K562 (cell line): ENCODE data around the gene PDK1. TPM values are rescaled to one million over a fixed set of nuclear protein-coding genes. Genes with fewer than 3 reads are reported as not detected.
A peak's percentile ranks its signal among the peaks of the same experiment; 100 is the strongest.

Experiments used
- ATAC-seq: fragments of 200-7000 bp; cut with Tn5 transposase; 3 replicates; pipeline ENCODE4 v1.9.1; 2020; ENCODE audit warnings: moderate library complexity
- BruUV-seq: library from RNA; stranded (reverse); fragments of 400-500 nt; replicated peaks from 2 replicates; lab custom pipeline; 2021; lab: Mats Ljungman, UMichigan
- CTCF ChIA-PET: fragments of 300-600 bp; formaldehyde crosslinking; extraction: SDS; loops from one replicate; lab custom pipeline; 2021; ENCODE audit warnings: low intra/inter-chr PET ratio; lab: Yijun Ruan, JAX
- POLR2A ChIA-PET: fragments of 300-600, 350-650 bp; sonication (Branson Sonifier 250); formaldehyde crosslinking; extraction: SDS; loops from one replicate; lab custom pipeline; 2021; ENCODE audit warnings: antibody characterized with exemption, inconsistent platforms; lab: Yijun Ruan, JAX
- DNase-seq, 4 experiments: peaks; one replicate each; pipeline versions ENCODE4 v3.0.0 to v3.0.0-alpha.2; 2011 to 2018; ENCODE audit warnings: low spot score in 3 of 4, mixed read lengths in 3 of 4; ENCODE audit errors: extremely low read depth in 1 of 4
- FAIRE-seq: peaks from 2 replicates; lab custom pipeline; 2011; peaks lifted over from hg19 to GRCh38; lab: Jason Lieb, UNC
- H2AFZ ChIP-seq: 2 replicates; pipeline ENCODE4 v1.6.0; 2011; ENCODE audit warnings: low read depth, low read length, control low read depth, inconsistent platforms
- H3K27ac ChIP-seq: fragments of 200-600 bp; 3 replicates; pipeline ENCODE4 v1.8.0; 2011; ENCODE audit warnings: low read depth, mild to moderate bottlenecking, control low read depth, inconsistent platforms, low read length, moderate library complexity, mixed read lengths; ENCODE audit errors: extremely low read depth
- H3K27me3 ChIP-seq, 2 experiments: fragments of 300-600 bp in 1 of 2; 2 replicates in 1 of 2; 3 replicates in 1 of 2; pipeline versions ENCODE4 v1.6.0 to v1.8.0; 2011; ENCODE audit warnings: inconsistent platforms in 2 of 2, low read length in 2 of 2, mild to moderate bottlenecking in 1 of 2, mixed read lengths in 1 of 2, moderate library complexity in 1 of 2; ENCODE audit not compliant: control insufficient read depth in 2 of 2, insufficient read depth in 2 of 2
- H3K36me3 ChIP-seq: fragments of 300-600 bp; 3 replicates; pipeline ENCODE4 v1.8.0; 2011; ENCODE audit warnings: mild to moderate bottlenecking, low read length, inconsistent platforms; ENCODE audit not compliant: control insufficient read depth, insufficient read depth
- H3K4me1 ChIP-seq, 2 experiments: fragments of 200-600 bp in 1 of 2; replicated peaks in 1 of 2; 2 replicates in 1 of 2; 3 replicates in 1 of 2; pipeline versions ENCODE4 v1.5.1 to v1.8.0; 2011; ENCODE audit warnings: inconsistent platforms in 2 of 2, low read length in 2 of 2, mild to moderate bottlenecking in 1 of 2, mixed read lengths in 1 of 2, moderate library complexity in 1 of 2; ENCODE audit not compliant: control insufficient read depth in 2 of 2, insufficient read depth in 2 of 2
- H3K4me2 ChIP-seq: 2 replicates; pipeline ENCODE4 v1.6.1; 2011; ENCODE audit warnings: low read length, control low read depth, inconsistent platforms, mixed read lengths; ENCODE audit not compliant: insufficient read depth
- H3K4me3 ChIP-seq: fragments of 200-600 bp; sonication (generic), shearing (Covaris generic); 2 replicates; pipeline ENCODE4 v1.5.1; 2016; ENCODE audit warnings: control low read depth, inconsistent platforms
- H3K79me2 ChIP-seq: fragments of 200-600 bp; 3 replicates; pipeline ENCODE4 v1.8.0; 2011; ENCODE audit warnings: low read length, inconsistent platforms; ENCODE audit not compliant: control insufficient read depth, insufficient read depth
- H3K9ac ChIP-seq, 2 experiments: 2 replicates each; pipeline versions ENCODE4 v1.6.0 to v1.6.1; 2011; ENCODE audit warnings: low read depth in 2 of 2, low read length in 2 of 2, control low read depth in 1 of 2, inconsistent platforms in 1 of 2, mild to moderate bottlenecking in 1 of 2, mixed read lengths in 1 of 2; ENCODE audit not compliant: insufficient read depth in 1 of 2
- H3K9me1 ChIP-seq: one replicate; pipeline ENCODE4 v1.6.0; 2011; ENCODE audit warnings: inconsistent platforms, mild to moderate bottlenecking, low read length, moderate library complexity; ENCODE audit not compliant: control insufficient read depth, insufficient read depth
- H3K9me3 ChIP-seq: replicated peaks from 2 replicates; pipeline ENCODE4 v1.5.1; 2011; ENCODE audit warnings: low read depth, low read length, inconsistent platforms; ENCODE audit not compliant: control insufficient read depth, insufficient read depth
- H4K20me1 ChIP-seq: replicated peaks from 2 replicates; pipeline ENCODE4 v1.6.1; 2011; ENCODE audit warnings: low read length, inconsistent platforms, mixed read lengths; ENCODE audit not compliant: control insufficient read depth, insufficient read depth
- CREBBP ChIP-seq: IDR thresholded peaks from one replicate; pipeline ENCODE4 v1.6.1; 2012; ENCODE audit warnings: low read depth, mild to moderate bottlenecking, control low read depth, inconsistent platforms, low read length
- ELF2 ChIP-seq: fragments of 250-450 bp; sonication (Bioruptor Pico); IDR thresholded peaks from 2 replicates; pipeline ENCODE4 v1.5.0; 2021; ENCODE audit warnings: mild to moderate bottlenecking
- IRF9 ChIP-seq: fragments of 450-650 bp; IDR thresholded peaks from 2 replicates; pipeline ENCODE4 v1.6.1; 2016; ENCODE audit warnings: missing biosample characterization, missing genetic modification characterization
- MEIS2 ChIP-seq: fragments of 450-650 bp; IDR thresholded peaks from 2 replicates; pipeline ENCODE4 v1.6.1; 2014; ENCODE audit warnings: mild to moderate bottlenecking; ENCODE audit not compliant: partially characterized antibody
- MXI1 ChIP-seq: IDR thresholded peaks from 2 replicates; pipeline ENCODE4 v1.6.1; 2011; ENCODE audit warnings: low read depth, mild to moderate bottlenecking, improper control_type of control experiment, low read length
- POLR2G ChIP-seq: fragments of 200-400 bp; formaldehyde crosslinking; IDR thresholded peaks from 2 replicates; pipeline ENCODE4 v1.6.1; 2017; ENCODE audit warnings: low read depth, mild to moderate bottlenecking, antibody characterized with exemption, low read length, moderate library complexity
- RCOR1 ChIP-seq, 2 experiments: IDR thresholded peaks; 2 replicates each; pipeline ENCODE4 v1.6.1; 2012; ENCODE audit warnings: low read depth in 2 of 2, low read length in 2 of 2, borderline replicate concordance in 1 of 2, improper control_type of control experiment in 1 of 2
- ZC3H8 ChIP-seq: fragments of 450-650 bp; IDR thresholded peaks from 2 replicates; pipeline ENCODE4 v1.6.1; 2017
- ZKSCAN1 ChIP-seq: fragments of 150-350 bp; IDR thresholded peaks from 2 replicates; pipeline ENCODE4 v1.6.1; 2016; ENCODE audit warnings: low read depth, low read length
- WGBS: fragments of 100-300 bp; shearing (Covaris generic); methylation state at CpG from one replicate; pipeline ENCODE4 v1.1.6; 2016; ENCODE audit warnings: low coverage, mixed read lengths; ENCODE audit not compliant: insufficient coverage; ENCODE audit errors: missing lambda C conversion rate; 5-methylcytosine and 5-hydroxymethylcytosine counted together
- in situ Hi-C: fragments of 300-500 bp; cut with MboI; formaldehyde crosslinking; loops from 4 replicates; pipeline ENCODE4 v1.15.0; 2018; ENCODE audit warnings: inconsistent platforms, mixed read lengths
- intact Hi-C: fragments of 100-400 bp; cut with micrococcal nuclease; formaldehyde crosslinking; loops from 2 replicates; pipeline ENCODE4 v1.14.2; 2022
- polyA plus RNA-seq, 8 experiments: library from polyadenylated mRNA; depleted of rRNA in 4 of 8; stranded (reverse) in 5 of 8; unstranded in 3 of 8; fragments of >200 nt; fragmentation: Nextera tagmentation in 2 of 8; fragmentation: Illumina TruSeq in 1 of 8; extraction: Ambion mirVana in 2 of 8; extraction: Trizol in 1 of 8; gene quantifications; 2 replicates each; pipeline versions ENCODE4 v1.2.1 to v1.2.3, GENCODE V29; 2011 to 2014; ENCODE audit warnings: inconsistent platforms in 1 of 8, missing spikeins in 1 of 8
- total RNA-seq, 7 experiments: library from RNA; depleted of rRNA in 6 of 7; stranded (reverse); fragments of >200 nt in 6 of 7; fragmentation: Illumina TruSeq in 2 of 7; extraction: Trizol in 2 of 7; gene quantifications; 2 replicates each; pipeline versions ENCODE4 v1.2.1 to v1.2.3, GENCODE V29; 2011 to 2021; ENCODE audit warnings: low replicate concordance in 1 of 7

Gene PDK1
- total and polyA plus RNA-seq, 9 of the 15 experiments (the other 6 are each of a cell fraction or from before 2014, with no cell fraction given): 3.5 to 176 (median 13.9) TPM

GRCh38 chr2:172613040-172613439, 57.1 kb downstream of the PDK1 start:
- no peak overlapping the region for H3K9ac ChIP-seq
- H3K27ac ChIP-seq: no peak overlapping the region
- intact Hi-C loops (no loop called here), in situ Hi-C loops (no loop called here)
- CTCF ChIA-PET: no interaction called here
- H3K4me2 ChIP-seq: no peak overlapping the region
- H3K9me1 ChIP-seq: no peaks in the 10 kb centered on the region
- FAIRE-seq (no peak), DNase-seq (peak in 2 of 4 experiments; percentile 24), ATAC-seq (peak; percentile 81)
- WGBS: 74% methylated on average over 4 of the region's 4 CpGs
- no peak overlapping the region for H2AFZ ChIP-seq
- no peaks in the 10 kb centered on the region for H3K4me1 ChIP-seq
- H3K79me2 ChIP-seq: no peaks in the 10 kb centered on the region
- no peaks in the 10 kb centered on the region for H4K20me1 ChIP-seq
- peaks cover 5% of the 10 kb centered on the region; the same call in 2 of the 3 replicates for H3K36me3 ChIP-seq
- POLR2A ChIA-PET: interaction anchor here (0.6 to 1.5 kb wide), 4 partner anchors 13 to 1881 kb away, joined by 3 to 6 read pairs (median 4); no protein-coding TSS in a partner anchor
- no TSS peak for BruUV-seq
- no peaks in the 10 kb centered on the region for H3K9me3 ChIP-seq
- no peak overlapping the region for H3K4me3 ChIP-seq
- H3K27me3 ChIP-seq: no peaks in the 10 kb centered on the region
- peak; percentile 41 for TF ChIP-seq MEIS2
- no peak for TF ChIP-seq ZKSCAN1

DNA sequence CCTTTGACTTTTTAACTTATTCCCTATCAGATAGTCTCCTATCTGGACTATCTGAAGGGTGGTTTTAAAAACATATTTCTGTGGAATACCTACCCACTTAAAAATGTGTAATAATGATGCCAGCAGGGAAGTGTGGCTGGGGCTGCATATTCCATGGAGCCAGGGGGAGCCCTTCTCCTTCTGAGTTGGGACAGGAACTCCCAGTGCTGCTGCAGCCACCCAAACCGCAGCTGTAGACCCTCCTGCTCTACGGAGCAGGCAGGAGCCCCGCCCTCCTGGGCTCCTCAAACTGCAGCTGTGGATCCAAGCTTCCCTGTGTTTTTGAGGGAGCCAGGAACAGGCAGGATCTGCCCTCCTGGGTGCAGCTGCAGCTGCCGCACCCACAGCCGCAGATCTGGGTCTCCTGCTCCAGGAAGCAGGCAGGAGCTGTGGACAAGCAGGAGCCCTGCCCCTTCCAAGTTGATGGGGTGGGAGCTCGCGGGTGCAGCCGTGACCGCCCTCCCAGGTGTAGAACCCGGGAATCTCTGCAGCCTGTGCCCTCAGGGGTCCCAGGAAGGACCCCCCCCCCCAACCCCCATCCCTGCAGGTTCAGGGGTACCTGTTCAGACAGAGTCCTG, 57.8 kb downstream of the PDK1 start:
- no peak overlapping the region for H2AFZ ChIP-seq
- peaks cover 5% of the 10 kb centered on the region; the same call in 2 of the 3 replicates for H3K36me3 ChIP-seq
- H3K4me2 ChIP-seq: no peak overlapping the region
- no peaks in the 10 kb centered on the region for H4K20me1 ChIP-seq
- CTCF ChIA-PET: no interaction called here
- FAIRE-seq: no peak
- DNase-seq: no peak
- no peak overlapping the region for H3K4me3 ChIP-seq
- ATAC-seq: no peak
- 84% methylated on average over 10 of the region's 10 CpGs for WGBS
- POLR2A ChIA-PET: interaction anchor here (0.6 to 1.4 kb wide), 2 partner anchors 13 to 1922 kb away, joined by 3 read pairs; no protein-coding TSS in a partner anchor
- no peaks in the 10 kb centered on the region for H3K79me2 ChIP-seq
- H3K9ac ChIP-seq: no peak overlapping the region
- no peaks in the 10 kb centered on the region for H3K9me3 ChIP-seq
- intact Hi-C loops (no loop called here), in situ Hi-C loops (no loop called here)
- H3K4me1 ChIP-seq: no peaks in the 10 kb centered on the region
- no peak overlapping the region for H3K27ac ChIP-seq
- H3K9me1 ChIP-seq: no peaks in the 10 kb centered on the region
- H3K27me3 ChIP-seq: no peaks in the 10 kb centered on the region
- no TSS peak for BruUV-seq
- TF ChIP-seq IRF9 (no peak), MXI1 (no peak), ZC3H8 (no peak), CREBBP (no peak), RCOR1 (IDR thresholded peaks at IDR 0.05; ENCODE audit: borderline replicate concordance in 1 of 2, low read depth in 2 of 2, low read length in 2 of 2) (no peak), ELF2 (CRISPR knock-in tag) (no peak), POLR2G (peak; percentile 52)
